HG02610 (cell line): ENCODE data around the gene MYO1E.

Source experiments
- ATAC-seq: cut with Tn5 transposase; IDR thresholded peaks from one replicate; pipeline ENCODE4 v1.9.1; 2021; ENCODE audit warnings: mild to moderate bottlenecking, moderate library complexity; ENCODE audit not compliant: unreplicated experiment

Gene MYO1E

DNA sequence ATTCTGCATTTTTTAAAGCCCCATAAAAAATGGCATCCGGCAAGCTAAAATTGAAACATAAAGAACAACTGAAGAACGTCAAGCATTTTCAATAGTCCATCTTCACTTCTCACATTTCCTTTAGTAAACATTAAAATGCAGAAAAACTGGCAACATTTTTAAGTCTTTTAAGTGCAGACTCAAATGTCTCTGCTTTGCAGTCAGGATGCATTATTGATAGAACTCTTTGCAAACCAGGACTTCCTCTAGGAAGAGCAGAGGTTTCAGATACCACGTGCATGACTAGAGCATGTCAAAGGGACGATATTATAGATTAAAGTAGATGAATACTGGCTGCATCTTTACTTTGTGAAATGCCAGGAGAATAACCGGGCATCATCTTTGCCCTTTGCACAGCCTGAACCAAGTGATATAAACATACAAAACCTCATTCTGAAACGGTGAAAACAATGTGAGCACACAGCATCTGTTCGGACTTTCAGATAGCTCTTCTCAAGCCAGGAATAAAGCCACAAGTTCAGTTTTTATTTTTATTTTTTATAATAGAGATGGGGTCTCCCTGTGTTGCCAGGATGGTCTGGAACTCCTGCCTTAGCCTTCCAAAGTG, 101.0 kb downstream of the MYO1E start:
- no peak for ATAC-seq

DNA sequence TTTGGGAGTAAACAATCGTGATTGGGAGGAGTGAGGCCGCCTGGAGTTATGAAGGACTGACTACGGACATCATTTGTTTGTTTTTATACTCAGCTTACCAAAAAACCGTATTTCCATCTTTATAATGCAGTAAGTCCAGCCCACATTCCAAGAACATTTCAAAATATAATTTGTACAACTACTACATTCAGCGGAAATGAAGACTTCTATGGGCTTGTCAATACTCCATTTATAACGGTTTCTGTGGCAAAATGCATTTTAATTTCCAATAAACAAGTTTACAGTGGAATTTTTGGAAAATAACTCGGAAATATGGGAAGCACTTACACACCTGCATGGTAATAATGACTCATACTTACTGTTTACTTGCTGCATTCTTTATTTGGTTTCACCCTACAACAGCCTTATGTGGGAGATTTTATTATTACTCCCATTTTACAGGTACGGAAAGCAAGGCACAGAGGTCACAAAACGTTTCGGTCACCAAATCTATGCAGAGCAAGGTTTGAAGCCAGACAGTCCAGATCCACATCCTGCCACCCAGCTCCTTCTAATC, 103.7 kb downstream of the MYO1E start:
- no peak for ATAC-seq

DNA sequence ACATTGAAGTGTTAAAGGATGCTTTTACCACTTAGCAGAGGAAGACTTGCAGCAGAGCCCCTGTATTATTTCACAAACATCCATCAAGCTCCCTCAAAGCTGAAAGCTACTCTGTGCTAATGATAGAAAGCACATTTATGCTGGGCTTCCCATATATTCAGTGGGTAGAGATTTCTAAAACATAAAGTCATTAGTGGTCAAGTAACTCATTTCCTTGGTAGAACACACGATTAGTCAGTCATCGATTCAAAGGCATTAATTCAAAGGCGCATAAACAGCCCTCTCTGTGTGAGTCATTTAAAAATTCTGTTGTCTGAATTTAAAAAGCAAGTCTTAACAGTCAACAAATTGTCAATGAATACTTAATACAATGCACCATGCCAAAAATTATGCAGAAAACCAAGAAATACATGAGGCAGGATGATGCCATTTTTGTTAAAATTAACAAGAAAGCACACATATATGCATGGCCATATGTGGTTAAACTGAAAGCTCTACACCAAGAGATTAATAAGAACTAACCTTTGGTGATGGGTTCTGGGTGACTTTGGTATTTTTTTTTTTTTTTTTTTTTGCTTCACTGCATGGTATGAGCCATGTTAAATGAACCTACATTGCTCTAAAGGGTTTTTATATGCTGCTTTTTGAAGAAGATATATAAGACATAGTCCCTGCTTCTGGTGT, 104.4 kb downstream of the MYO1E start:
- no peak for ATAC-seq

DNA sequence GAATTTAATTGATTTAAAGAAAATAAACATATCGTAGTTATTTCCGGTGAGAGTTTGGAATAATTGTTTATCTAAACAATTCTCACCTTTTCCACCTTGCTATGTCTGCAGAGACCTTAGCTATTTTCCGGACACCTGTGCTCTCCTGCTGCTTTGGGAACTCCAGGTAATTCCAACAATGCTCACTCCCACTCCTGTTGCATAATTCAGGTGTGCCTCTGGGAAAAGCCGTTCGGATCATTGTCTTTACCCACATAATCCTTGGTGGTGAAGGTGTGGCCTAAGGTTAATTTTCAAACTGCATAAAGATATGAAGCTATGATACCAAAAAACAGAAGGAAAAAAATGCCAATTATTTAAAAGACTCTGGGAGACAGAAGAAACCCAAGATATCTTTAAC, 106.6 kb downstream of the MYO1E start:
- no peak for ATAC-seq

DNA sequence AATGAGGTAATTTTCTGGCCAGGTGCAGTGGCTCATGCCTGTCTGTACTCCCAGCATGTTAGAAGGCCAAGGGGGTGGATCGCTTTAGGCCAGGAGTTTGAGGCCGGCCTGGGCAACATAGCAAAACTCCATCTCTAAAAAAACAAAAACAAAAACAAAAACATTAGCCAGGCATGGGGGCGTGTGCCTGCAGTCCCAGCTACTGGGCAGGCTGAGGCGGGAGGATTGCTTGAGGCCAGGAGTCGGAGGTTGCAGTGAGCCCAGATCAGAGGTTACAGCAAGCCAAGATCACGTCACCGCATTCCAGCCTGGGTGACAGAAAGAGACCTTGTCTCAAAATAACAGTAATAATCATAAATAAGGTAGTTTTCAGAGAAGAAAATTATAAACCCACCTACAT, 110.4 kb downstream of the MYO1E start:
- no peak for ATAC-seq

DNA sequence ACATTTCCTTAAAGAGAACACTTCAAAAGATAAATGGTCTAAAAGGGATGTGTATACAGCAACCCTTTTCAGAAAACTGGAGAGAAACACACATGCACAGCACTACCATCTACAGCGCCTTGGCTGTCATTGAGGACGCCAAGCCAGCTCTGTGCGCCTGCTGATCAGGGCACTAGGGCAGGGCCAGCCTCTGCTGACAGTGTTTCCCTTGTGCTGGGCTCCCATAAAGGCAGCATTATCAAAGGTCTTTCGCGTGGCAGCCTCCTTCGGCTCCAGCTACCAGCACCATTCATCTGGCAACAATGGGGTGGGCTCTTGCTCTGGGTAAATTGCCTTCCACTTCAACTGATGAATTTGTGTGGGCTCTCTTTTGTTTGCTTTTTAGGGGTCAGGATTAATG, 112.6 kb downstream of the MYO1E start:
- no peak for ATAC-seq

DNA sequence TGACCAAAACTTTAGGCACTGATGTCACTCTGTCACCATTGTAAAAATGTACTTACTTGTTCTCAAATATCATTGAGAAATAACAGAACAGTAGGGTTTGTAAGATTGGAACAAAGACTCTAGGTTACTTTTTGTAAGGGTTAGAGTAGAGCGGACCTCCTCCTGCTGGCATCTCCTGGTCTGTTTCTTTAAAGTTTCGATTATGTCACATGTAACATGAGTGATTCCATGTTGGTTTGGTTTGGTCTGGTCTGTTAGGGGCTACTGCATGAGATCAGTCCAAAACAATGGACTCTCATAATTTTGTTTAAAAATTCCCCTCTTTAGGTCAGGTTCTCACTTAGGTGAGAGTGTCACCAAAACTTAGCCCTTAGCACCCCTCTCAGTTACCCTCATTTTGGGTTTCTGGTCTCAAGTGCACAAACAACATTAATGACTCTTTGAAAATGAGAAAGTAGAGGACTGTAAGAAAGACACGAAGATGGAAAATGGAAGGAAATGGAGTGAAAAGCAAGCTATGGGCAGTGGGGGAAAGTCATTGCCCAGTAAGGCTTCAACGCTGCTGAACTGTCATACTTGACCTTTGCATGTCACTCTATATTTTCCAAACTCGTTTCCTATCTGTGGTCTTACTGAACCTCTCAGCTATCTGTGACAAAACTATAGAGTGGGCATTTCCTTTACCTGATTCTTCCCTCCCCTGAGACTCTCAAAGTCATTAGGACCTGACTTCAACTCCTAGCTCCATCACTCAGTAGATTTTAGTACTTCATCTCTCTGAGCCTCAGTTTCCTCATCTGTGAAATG, 113.3 kb downstream of the MYO1E start:
- ATAC-seq, result no peak

DNA sequence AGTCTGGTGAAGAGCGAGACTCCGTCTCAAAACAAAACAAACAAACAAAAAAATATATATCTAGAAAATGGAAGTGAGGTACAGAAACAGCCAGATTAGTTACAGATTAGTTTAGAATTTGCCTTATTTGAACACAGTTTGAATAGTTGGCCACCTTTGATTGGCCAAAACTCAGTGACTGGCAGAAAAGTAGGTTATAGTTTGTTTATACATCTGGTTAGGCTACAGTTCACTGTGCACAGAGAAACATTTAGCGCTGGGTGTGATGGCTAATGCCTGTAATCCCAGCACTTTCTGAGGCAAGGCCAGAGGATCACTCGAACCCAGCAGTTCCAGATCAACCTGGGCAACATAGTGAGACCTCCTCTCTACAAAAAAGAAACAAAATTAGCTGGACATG, 114.4 kb downstream of the MYO1E start:
- ATAC-seq, result no peak

DNA sequence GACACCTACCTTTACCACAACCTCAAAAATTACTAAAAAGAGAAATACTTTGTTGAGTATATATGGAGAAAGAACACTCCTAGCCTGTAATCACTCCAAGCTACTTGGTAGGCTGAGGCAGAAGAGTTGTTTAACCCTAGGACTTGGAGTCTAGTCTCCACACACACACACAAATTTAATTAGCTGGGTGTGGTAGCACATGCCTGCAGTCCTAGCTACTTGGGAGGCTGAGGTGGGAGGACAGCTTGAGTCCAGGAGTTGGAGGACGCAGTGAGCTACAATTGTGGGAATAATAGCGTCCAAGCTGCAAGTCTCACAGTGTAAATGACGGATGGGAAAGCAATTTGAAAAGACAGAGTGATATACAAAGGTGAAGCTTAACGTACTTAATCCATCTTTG, 115.5 kb downstream of the MYO1E start:
- no peak for ATAC-seq

DNA sequence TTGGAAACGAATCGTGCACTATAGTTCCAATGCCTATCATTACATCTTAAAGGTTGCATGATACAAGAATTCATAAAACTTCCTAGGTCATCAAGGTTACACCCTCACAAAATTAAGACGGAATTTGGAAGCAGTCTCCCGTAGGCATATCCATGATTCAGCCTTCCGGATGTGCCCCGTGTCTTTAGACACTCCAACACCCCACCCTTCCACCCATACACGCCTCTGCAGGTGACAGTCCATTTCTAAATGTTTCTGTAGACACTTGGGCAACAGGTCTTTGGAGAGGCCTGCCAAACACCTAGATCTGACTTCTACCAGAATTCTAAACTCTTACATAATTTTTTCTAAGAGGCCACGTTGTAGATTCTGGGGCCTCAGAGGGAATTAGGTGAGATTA, 116.2 kb downstream of the MYO1E start:
- no peak for ATAC-seq

DNA sequence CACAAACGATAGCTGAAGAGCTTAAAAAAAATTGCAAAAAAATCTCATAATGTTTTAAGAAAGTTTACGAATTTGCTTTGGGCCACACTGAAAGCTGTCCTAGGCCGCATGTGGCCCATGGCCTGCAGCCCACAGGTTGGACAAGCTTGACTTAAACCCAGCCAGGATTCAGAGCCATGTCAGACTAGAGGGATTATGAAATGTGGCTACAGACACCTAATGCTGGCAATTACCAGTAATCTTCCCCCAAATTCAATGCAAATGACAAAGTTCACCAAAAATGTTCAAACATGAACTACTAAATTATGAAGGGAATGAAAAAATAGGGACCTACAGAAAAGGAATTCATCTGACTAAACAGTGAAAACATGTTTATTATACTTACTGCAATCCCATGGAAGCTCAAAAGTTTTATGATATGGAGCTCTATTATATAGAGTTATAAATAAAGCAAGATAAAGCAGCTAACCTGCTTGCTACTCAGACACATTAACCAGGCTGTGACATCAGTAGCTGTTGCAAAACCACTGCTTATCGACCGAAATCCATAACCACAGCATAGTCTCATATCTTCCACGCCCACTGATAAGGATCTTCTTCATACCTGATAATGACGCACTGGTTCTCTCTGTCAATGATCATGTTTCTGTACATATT, 116.9 kb downstream of the MYO1E start:
- no peak for ATAC-seq

DNA sequence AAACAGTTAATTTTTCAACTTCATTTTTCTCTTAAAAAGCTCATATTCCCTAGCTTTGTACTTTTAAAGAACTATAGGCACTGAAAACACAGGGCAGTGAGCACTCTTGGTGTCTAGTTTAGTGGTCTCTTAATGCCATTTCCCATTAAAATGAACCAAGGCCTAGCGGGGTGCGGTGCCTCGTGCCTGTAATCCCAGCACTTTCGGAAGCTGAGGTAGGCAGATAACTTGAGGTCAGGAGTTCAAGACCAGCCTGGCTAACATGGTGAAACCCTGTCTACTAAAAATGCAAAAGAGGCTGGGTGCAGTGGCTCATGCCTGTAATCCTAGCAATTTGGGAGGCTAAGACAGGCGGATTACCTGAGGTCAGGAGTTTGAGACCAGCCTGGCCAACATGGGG, 120.5 kb downstream of the MYO1E start:
- ATAC-seq, result no peak

DNA sequence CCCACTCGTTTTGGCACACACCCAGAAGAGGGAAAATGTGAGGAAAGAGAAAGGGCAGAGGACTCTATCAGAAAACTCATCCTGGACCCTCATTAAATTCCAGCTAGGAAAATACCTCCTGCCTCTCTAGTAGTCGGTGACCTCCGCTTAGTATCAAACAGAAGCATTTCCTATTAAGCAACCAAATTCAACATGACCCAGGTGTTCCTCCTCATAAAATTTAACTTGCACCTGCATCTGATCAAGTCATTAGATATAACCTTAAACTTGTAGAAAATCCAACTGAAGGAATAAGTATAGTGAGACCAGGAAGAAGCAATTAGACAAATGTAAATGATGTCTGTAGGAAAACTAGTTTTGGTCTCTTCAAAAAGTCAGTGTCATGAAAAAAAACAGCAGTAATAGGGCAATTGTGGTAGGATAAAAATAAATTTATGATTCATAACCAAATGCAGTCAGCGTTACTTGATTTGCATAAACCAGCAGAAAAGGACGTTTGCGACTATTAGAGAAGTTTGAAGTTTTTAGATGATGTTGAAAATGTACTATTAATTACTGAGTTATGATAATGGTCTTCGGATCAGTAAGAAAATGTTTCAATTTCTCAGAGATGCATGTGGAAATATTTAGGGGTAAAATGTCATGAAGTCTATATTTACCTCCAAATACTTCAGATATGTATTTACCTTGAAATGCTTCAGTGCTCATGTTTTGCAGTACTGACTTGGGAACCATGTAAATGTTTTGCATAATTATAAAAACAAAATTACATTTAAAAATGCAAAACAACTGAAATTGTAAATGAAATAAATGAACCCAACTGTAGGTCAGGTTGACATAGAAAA, 121.4 kb downstream of the MYO1E start:
- ATAC-seq, result peak; percentile 60

DNA sequence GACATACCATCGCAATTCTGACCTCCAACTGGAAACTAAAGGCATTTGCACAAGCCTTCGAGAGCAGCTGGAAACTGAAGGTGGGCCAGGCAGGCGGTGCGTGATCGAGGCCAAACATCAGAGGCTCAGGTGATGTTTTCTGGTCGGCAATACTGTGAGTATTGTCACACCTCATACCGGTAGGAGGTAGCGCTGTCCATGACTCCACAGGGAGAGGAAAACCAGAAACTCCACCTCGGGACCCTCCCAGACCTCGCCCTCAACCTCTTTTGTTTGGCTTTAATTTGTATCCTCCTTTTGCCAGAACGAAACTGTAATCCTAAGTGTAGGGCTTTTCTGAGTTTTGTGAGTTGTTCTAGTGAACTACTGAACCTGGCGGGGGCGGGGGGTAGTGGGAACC, 122.4 kb downstream of the MYO1E start:
- ATAC-seq, result no peak

DNA sequence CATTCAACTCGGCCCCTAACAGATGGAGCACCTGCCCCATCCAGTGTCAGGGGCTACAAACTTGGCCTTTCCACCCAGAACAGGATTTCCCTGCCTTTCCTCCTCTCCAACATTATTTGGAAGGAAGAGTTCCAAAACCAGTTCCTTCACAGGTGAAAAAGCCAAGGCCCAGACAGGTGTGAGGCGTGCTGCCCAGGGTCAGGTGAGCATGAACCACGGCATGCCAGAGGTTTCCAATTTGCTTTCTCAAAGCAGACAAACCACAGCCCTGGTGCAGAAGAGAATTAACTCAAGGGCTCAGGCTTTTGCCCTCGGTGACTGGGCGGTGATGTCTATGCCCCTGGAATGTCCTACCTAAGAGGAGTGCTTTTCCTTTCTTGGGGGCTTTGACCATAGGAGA, 122.9 kb downstream of the MYO1E start:
- ATAC-seq, result no peak

DNA sequence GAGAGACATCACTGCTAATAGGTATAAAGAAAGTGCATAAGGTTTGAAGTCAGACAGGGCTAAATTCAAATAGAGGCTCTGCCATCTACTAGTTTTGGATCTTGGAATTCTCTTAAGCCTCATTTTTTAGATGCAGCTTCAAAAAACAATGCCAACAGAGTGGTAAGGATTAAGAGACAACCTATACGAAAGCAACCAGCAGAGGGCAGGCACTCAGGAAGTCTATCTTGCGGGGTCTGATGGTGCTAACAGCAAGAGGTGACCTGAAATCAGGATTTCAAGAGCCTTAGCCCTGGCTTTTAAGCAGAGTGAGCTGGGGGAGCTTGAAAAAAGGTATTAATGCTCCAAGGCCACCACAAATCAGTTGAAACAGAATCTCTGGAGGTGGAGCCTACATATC, 125.3 kb downstream of the MYO1E start:
- no peak for ATAC-seq

DNA sequence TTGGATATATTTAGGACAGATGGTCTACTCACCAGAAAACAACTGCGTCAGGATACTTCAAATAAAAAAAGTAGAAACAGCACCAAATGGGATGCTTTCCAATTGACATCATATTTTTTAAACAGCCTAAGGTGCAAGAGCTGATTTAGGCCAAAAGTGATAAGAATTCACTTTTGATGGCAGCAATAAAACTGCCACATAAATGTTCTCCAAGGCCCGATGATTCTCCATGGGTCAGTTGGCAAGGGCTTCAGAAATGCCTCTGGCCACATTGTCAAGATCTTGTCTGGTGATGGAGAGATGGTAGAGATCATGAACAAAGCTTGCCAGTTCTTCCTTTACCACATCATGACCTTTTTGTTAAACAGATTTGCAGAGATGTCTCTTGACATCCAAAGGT, 127.1 kb downstream of the MYO1E start:
- ATAC-seq, result no peak

DNA sequence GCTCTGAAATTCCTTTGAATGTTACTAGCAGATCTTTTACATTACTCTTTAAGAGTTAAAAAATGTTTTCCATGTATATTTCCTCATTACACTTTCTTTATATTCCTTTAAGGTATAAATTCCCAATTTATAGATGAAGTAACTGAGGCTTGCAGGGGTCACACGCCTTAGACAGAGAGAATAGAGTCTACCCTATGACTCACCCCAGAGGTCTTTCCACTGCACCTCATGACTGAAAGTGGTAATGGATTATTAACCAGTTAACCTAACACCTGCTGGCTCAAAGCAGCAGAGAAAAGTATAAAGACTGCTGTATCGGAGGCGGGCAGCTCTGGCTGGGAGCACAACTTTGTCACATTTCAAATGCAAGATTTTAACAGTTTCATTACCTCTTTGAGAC, 128.3 kb downstream of the MYO1E start:
- peak; percentile 82 for ATAC-seq

DNA sequence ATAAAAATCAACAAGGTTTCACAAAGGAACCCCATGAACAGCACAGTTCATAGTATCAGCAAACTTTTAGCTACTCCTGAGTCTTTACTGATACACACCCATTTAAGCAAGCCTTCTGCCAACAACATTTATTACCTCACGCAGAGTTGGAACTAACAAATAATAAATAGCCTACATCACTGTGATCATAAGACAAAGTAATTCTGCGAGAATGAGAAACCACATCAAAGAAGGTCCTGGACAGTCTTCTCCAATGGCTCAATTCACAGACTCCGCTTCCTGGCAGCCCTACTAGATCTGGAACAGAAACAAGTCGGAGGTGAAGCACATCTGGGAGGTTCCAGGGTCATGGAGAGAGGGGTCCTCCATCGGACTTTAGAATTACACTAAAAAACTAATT, 129.0 kb downstream of the MYO1E start:
- no peak for ATAC-seq

DNA sequence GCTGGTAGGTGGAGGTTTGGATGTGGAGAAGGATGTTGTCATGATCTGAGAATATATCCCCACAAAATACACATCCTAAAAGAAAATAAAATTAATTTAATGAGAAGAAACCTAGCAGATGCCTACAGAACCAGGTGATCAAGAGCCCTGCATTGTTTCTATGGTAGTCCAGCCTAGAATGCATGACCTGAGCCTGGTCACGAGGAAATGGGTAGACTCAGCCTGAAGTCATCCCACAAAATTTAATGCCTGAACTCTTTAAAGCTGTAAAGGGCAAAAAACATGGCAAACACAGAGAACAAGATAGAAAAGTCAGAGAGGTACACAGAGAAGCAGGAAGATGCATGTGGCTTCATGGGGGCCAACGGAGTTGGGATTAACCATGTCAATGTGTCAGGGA, 130.0 kb downstream of the MYO1E start:
- no peak for ATAC-seq

DNA sequence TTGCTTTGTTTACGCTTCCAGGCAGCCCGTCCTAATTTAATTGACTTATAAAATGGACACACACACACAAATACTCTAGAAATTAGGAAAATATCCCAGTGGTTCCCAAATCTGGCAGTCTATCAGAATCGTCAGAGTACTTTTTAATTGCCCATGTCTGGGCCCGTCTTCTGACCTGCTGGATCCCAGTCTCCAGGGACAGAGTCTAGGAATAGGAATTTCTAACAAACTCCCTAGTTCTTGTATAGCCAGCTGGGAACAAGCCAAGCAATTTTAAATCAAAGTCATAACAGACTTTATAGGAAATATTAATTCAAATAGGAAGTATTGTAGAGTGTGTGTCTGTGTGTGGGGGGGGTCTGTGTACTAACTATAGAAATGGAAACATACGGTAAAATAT, 132.6 kb downstream of the MYO1E start:
- no peak for ATAC-seq
